SK-N-SH treated with all-trans-retinoic acid at 6 μM for 48 hours (cell line): ENCODE results near the gene CBX1.

Experiments
- ATAC-seq: fragments of 200-7000 bp; cut with Tn5 transposase; 3 replicates; pipeline ENCODE4 v1.9.1; 2020; ENCODE audit warnings: mild to moderate bottlenecking, moderate library complexity
- ARNTL ChIP-seq: fragments of 450-650 bp; formaldehyde crosslinking; IDR thresholded peaks from 2 replicates; pipeline ENCODE4 v1.5.0; 2020; ENCODE audit warnings: low read depth, mild to moderate bottlenecking, moderate library complexity, borderline replicate concordance
- BACH2 ChIP-seq: fragments of 250-450 bp; sonication (Bioruptor Pico); IDR thresholded peaks from 2 replicates; pipeline ENCODE4 v1.9.0; 2021; ENCODE audit warnings: mild to moderate bottlenecking, borderline replicate concordance
- CSDC2 ChIP-seq: fragments of 250-450 bp; sonication (Bioruptor Pico); IDR thresholded peaks from 2 replicates; pipeline ENCODE4 v1.5.0; 2020; ENCODE audit warnings: mild to moderate bottlenecking, moderate library complexity
- GLIS3 ChIP-seq: fragments of 250-450 bp; sonication (Bioruptor Pico); IDR thresholded peaks from 2 replicates; pipeline ENCODE4 v1.5.0; 2020; ENCODE audit warnings: mild to moderate bottlenecking, moderate library complexity
- ISL1 ChIP-seq: fragments of 250-450 bp; sonication (Bioruptor Pico); IDR thresholded peaks from 2 replicates; pipeline ENCODE4 v2.1.2; 2022; ENCODE audit warnings: mild to moderate bottlenecking, moderate library complexity
- OSR1 ChIP-seq: fragments of 250-450 bp; sonication (Bioruptor Pico); IDR thresholded peaks from 2 replicates; pipeline ENCODE4 v1.8.0; 2022; ENCODE audit warnings: moderate library complexity, mild to moderate bottlenecking, inconsistent platforms
- PPARA ChIP-seq: fragments of 250-450 bp; sonication (Bioruptor Pico); IDR thresholded peaks from 2 replicates; pipeline ENCODE4 v1.5.0; 2020; ENCODE audit warnings: mild to moderate bottlenecking, borderline replicate concordance
- RARB ChIP-seq: fragments of 250-450 bp; sonication (Bioruptor Pico); IDR thresholded peaks from 2 replicates; pipeline ENCODE4 v1.8.0; 2021; ENCODE audit warnings: mild to moderate bottlenecking, moderate library complexity
- SNAI2 ChIP-seq: fragments of 250-450 bp; sonication (Bioruptor Pico); IDR thresholded peaks from 2 replicates; pipeline ENCODE4 v1.5.0; 2020; ENCODE audit warnings: mild to moderate bottlenecking, moderate library complexity
- TOX ChIP-seq: fragments of 250-450 bp; sonication (Bioruptor Pico); IDR thresholded peaks from 2 replicates; pipeline ENCODE4 v1.8.0; 2021; ENCODE audit warnings: mild to moderate bottlenecking, moderate library complexity, borderline replicate concordance
- ZC3H10 ChIP-seq: fragments of 250-450 bp; sonication (Bioruptor Pico); IDR thresholded peaks from 2 replicates; pipeline ENCODE4 v1.5.1; 2021; ENCODE audit warnings: mild to moderate bottlenecking, moderate library complexity
- ZFP3 ChIP-seq: fragments of 250-450 bp; sonication (Bioruptor Pico); IDR thresholded peaks from 2 replicates; pipeline ENCODE4 v1.5.0; 2020; ENCODE audit warnings: mild to moderate bottlenecking, moderate library complexity
- ZFP30 ChIP-seq: fragments of 450-650 bp; formaldehyde crosslinking; IDR thresholded peaks from 2 replicates; pipeline ENCODE4 v1.5.0; 2022; ENCODE audit warnings: mild to moderate bottlenecking, moderate library complexity
- ZNF565 ChIP-seq: fragments of 450-650 bp; formaldehyde crosslinking; conservative IDR thresholded peaks from 2 replicates; pipeline ENCODE4 v1.5.0; 2020; ENCODE audit warnings: low read depth, mild to moderate bottlenecking, moderate library complexity
- ZNF70 ChIP-seq: fragments of 450-650 bp; formaldehyde crosslinking; IDR thresholded peaks from 2 replicates; pipeline ENCODE4 v1.5.0; 2020; ENCODE audit warnings: mild to moderate bottlenecking, moderate library complexity
- ZNF8 ChIP-seq: fragments of 450-650 bp; formaldehyde crosslinking; IDR thresholded peaks from 2 replicates; pipeline ENCODE4 v1.5.0; 2020; ENCODE audit warnings: mild to moderate bottlenecking, moderate library complexity
- TF ChIP-seq, protein P1 (sequence below): fragments of 250-450 bp; sonication (Bioruptor Pico); IDR thresholded peaks from 2 replicates; pipeline ENCODE4 v1.8.0; 2020; ENCODE audit warnings: mild to moderate bottlenecking, moderate library complexity, borderline replicate concordance
- TF ChIP-seq, protein P2 (sequence below): fragments of 250-450 bp; sonication (Bioruptor Pico); IDR thresholded peaks from 2 replicates; pipeline ENCODE4 v1.5.1; 2021; ENCODE audit warnings: mild to moderate bottlenecking, moderate library complexity
- TF ChIP-seq, protein P3 (sequence below): fragments of 250-450 bp; sonication (Bioruptor Pico); IDR thresholded peaks from 2 replicates; pipeline ENCODE4 v1.5.1; 2020; ENCODE audit warnings: low read depth, mild to moderate bottlenecking, moderate library complexity
- TF ChIP-seq, protein P4 (sequence below): fragments of 250-450 bp; sonication (Bioruptor Pico); IDR thresholded peaks from 2 replicates; pipeline ENCODE4 v1.8.0; 2021; ENCODE audit warnings: low read depth, mild to moderate bottlenecking, moderate library complexity, borderline replicate concordance
- TF ChIP-seq, protein P5 (sequence below): fragments of 250-450 bp; sonication (Bioruptor Pico); IDR thresholded peaks from 2 replicates; pipeline ENCODE4 v1.5.0; 2020; ENCODE audit warnings: mild to moderate bottlenecking, moderate library complexity

The CBX1 gene

DNA sequence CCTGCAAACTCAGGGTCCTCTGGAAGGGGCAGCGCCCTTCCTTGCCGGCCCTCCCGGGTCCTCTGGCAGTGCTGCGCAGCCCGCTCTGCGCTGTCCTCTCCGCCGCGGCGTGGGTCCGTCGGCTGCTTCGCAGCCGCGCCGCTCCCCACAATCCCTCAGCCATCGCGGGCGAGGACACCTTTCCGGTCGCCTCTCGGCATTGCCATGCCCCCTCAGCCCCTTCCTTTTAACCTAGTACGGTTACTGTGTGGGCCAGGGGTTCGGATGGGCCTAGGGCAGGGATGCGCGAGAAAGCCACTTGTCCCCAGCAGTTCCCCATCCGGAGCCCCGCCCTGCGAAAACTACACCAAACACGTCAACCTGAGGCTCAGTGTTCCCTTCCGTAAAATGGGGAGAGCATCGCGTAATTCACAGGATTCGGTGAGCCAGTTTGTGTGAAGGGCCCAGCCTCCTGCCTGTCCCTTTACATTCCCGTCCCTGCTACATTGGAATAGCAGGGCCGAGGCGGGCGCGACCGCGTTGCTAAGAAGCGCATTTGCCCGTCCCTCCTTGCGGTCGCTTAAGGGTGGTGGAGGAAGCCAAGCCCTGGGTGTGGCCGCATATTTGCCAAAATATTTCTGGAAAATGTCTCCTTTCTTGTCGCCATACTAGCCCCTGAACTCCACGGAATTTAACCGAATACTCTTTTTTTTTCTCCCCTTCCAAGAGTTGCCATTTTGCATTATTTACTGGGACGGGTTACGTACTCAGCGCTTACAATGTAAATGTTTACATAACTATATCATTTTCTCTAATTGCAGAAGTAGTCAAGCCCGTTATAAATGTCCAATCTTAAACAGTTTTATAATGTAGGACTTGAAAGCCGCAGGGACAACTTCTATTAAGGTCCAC is 76.9 kb downstream of the CBX1 start:
- ATAC-seq = peak; percentile 42

DNA sequence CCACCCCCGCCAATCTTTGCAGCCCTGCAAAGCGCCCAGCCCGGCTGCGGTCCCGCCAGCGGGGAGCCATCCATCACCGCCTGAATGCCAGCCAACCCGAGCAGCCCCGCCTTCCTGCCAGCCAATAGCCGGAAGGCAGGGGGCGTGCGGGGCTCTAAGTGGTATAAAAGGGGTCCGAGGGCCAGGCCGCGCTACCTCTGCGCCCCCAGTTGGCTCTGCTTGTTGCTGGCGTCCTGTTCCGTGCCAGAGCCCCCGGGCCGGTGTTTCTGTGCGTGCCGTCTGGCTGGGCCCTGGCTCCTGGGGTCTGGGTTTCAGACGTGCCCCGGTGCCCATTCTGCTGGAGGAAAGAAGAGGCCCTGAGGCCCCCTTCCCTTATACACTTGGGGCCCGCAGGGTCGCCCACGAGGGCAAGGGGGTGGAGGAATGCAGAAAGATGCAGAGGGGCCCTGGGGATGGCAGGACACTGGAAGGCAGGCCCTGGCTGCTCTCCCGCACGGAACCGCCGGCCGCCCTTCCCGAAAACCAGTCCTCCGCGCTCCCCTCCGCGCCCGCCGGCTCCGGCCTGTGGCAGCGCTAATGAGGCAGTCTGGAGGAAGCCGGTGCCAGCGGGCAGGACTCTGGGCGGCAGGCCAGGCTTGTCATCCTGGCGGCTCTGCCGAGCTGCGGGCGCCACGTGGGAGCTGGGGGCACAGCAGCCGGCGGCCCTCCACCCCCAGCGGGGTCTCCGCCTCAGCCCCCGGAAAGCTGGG is 77.7 kb downstream of the CBX1 start:
- peak; percentile 68 for ATAC-seq

More for the DNA sequence above, 76.9 kb downstream of the CBX1 start:
- TF ChIP-seq, protein P1, sequence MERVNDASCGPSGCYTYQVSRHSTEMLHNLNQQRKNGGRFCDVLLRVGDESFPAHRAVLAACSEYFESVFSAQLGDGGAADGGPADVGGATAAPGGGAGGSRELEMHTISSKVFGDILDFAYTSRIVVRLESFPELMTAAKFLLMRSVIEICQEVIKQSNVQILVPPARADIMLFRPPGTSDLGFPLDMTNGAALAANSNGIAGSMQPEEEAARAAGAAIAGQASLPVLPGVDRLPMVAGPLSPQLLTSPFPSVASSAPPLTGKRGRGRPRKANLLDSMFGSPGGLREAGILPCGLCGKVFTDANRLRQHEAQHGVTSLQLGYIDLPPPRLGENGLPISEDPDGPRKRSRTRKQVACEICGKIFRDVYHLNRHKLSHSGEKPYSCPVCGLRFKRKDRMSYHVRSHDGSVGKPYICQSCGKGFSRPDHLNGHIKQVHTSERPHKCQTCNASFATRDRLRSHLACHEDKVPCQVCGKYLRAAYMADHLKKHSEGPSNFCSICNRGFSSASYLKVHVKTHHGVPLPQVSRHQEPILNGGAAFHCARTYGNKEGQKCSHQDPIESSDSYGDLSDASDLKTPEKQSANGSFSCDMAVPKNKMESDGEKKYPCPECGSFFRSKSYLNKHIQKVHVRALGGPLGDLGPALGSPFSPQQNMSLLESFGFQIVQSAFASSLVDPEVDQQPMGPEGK = peak; percentile 42; the same call in 1 of the 2 replicates
- TF ChIP-seq ZC3H10 (CRISPR knock-in tag) = no peak

DNA sequence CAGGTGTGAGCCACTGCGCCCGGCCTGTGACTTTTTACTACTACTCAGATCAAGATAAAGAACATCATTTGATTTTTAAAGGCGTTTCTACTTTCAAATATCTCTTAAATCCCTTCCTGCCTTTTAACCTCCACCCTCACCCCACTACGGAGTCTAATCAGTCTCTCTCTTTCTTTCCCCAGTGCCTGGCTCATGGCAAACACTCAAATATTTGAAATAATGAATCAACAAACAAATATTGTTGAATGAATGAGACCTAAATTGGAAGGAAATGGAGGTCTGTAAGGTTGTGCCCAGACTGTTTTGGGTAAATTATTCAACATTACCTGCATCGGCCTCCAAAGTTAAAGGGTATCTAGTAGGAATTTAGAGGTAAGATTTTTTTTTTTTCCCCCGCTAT is 78.4 kb downstream of the CBX1 start:
- TF ChIP-seq, protein P2, sequence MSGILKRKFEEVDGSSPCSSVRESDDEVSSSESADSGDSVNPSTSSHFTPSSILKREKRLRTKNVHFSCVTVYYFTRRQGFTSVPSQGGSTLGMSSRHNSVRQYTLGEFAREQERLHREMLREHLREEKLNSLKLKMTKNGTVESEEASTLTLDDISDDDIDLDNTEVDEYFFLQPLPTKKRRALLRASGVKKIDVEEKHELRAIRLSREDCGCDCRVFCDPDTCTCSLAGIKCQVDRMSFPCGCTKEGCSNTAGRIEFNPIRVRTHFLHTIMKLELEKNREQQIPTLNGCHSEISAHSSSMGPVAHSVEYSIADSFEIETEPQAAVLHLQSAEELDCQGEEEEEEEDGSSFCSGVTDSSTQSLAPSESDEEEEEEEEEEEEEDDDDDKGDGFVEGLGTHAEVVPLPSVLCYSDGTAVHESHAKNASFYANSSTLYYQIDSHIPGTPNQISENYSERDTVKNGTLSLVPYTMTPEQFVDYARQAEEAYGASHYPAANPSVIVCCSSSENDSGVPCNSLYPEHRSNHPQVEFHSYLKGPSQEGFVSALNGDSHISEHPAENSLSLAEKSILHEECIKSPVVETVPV = no peak
- no peak for TF ChIP-seq ZFP3
- no peak for TF ChIP-seq ZC3H10 (CRISPR knock-in tag)
- TF ChIP-seq GLIS3 (CRISPR knock-in tag) = no peak
- TF ChIP-seq CSDC2 = no peak
- TF ChIP-seq ZNF565 = no peak
- no peak for TF ChIP-seq ARNTL (CRISPR knock-in tag)
- no peak for TF ChIP-seq ZNF8 (CRISPR knock-in tag)
- TF ChIP-seq, protein P3, sequence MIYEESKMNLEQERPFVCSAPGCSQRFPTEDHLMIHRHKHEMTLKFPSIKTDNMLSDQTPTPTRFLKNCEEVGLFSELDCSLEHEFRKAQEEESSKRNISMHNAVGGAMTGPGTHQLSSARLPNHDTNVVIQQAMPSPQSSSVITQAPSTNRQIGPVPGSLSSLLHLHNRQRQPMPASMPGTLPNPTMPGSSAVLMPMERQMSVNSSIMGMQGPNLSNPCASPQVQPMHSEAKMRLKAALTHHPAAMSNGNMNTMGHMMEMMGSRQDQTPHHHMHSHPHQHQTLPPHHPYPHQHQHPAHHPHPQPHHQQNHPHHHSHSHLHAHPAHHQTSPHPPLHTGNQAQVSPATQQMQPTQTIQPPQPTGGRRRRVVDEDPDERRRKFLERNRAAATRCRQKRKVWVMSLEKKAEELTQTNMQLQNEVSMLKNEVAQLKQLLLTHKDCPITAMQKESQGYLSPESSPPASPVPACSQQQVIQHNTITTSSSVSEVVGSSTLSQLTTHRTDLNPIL (CRISPR knock-in tag) = no peak
- TF ChIP-seq ZNF70 (CRISPR knock-in tag) = no peak
- TF ChIP-seq PPARA (CRISPR knock-in tag) = no peak
- TF ChIP-seq TOX (CRISPR knock-in tag) = no peak
- no peak for TF ChIP-seq RARB (CRISPR knock-in tag)
- no peak for TF ChIP-seq OSR1
- TF ChIP-seq SNAI2 (CRISPR knock-in tag) = no peak
- TF ChIP-seq BACH2 (CRISPR knock-in tag) = no peak
- TF ChIP-seq, protein P4, sequence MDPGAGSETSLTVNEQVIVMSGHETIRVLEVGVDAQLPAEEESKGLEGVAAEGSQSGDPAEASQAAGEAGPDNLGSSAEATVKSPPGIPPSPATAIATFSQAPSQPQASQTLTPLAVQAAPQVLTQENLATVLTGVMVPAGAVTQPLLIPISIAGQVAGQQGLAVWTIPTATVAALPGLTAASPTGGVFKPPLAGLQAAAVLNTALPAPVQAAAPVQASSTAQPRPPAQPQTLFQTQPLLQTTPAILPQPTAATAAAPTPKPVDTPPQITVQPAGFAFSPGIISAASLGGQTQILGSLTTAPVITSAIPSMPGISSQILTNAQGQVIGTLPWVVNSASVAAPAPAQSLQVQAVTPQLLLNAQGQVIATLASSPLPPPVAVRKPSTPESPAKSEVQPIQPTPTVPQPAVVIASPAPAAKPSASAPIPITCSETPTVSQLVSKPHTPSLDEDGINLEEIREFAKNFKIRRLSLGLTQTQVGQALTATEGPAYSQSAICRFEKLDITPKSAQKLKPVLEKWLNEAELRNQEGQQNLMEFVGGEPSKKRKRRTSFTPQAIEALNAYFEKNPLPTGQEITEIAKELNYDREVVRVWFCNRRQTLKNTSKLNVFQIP = no peak
- no peak for TF ChIP-seq ZFP30 (CRISPR knock-in tag)
- no peak for TF ChIP-seq ISL1 (CRISPR knock-in tag)
- no peak for ATAC-seq

More for the DNA sequence above, 77.7 kb downstream of the CBX1 start:
- TF ChIP-seq ZNF565 (0 out of 2 replicates have a peak, but pooled peaks have one; percentile 5), ZC3H10 (CRISPR knock-in tag) (no peak)
- TF ChIP-seq, protein P5, sequence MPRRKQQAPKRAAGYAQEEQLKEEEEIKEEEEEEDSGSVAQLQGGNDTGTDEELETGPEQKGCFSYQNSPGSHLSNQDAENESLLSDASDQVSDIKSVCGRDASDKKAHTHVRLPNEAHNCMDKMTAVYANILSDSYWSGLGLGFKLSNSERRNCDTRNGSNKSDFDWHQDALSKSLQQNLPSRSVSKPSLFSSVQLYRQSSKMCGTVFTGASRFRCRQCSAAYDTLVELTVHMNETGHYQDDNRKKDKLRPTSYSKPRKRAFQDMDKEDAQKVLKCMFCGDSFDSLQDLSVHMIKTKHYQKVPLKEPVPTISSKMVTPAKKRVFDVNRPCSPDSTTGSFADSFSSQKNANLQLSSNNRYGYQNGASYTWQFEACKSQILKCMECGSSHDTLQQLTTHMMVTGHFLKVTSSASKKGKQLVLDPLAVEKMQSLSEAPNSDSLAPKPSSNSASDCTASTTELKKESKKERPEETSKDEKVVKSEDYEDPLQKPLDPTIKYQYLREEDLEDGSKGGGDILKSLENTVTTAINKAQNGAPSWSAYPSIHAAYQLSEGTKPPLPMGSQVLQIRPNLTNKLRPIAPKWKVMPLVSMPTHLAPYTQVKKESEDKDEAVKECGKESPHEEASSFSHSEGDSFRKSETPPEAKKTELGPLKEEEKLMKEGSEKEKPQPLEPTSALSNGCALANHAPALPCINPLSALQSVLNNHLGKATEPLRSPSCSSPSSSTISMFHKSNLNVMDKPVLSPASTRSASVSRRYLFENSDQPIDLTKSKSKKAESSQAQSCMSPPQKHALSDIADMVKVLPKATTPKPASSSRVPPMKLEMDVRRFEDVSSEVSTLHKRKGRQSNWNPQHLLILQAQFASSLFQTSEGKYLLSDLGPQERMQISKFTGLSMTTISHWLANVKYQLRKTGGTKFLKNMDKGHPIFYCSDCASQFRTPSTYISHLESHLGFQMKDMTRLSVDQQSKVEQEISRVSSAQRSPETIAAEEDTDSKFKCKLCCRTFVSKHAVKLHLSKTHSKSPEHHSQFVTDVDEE = peak; percentile 84; the same call in 1 of the 2 replicates
